Measurements from ENCODE around the gene KIAA1958. TPM values are rescaled to one million over a fixed set of nuclear protein-coding genes. Genes with fewer than 3 reads are reported as not detected.

Gene KIAA1958
- total and polyA plus RNA-seq, 10 of the 15 experiments (the other 5 are each of a cell fraction or from before 2014, with no cell fraction given), result 0.53 to 8.7 (median 4.0) TPM

- H3K4me2 ChIP-seq (ENCODE audit: control insufficient read depth, insufficient read depth), result no peak overlapping the region
- no peaks in the 10 kb centered on the region for H3K36me3 ChIP-seq (ENCODE audit: control insufficient read depth in 2 of 2, insufficient read depth in 2 of 2, low read length in 1 of 2)
- BruUV-seq (replicated peaks), result no TSS peak
- no peak overlapping the region for H3K9ac ChIP-seq (ENCODE audit: control insufficient read depth, insufficient read depth, low read length)
- H3K4me1 ChIP-seq (ENCODE audit: control insufficient read depth, insufficient read depth, low read length), result no peaks in the 10 kb centered on the region
- SMC1A ChIA-PET (ENCODE audit: uncharacterized antibody, unreplicated experiment), result interaction anchor here (0.6 to 1.6 kb wide), 3 partner anchors 9 to 187 kb away, joined by 3 to 4 read pairs (median 3); no protein-coding TSS in a partner anchor
- 76% methylated on average over 3 of the region's 3 CpGs for WGBS (ENCODE audit: insufficient coverage, insufficient replicate concordance, low lambda C conversion rate, missing lambda C conversion rate)
- no peak for TF ChIP-seq REST (IDR thresholded peaks at IDR 0.05; ENCODE audit: low read depth, low read length)
- peak; percentile 70; the same call in 1 of the 2 replicates for TF ChIP-seq ZNF384 (IDR thresholded peaks at IDR 0.05; ENCODE audit: borderline replicate concordance, low read depth, low read length)
- RAD21 ChIA-PET (ENCODE audit: unreplicated experiment), result no interaction called here
- H3K27ac ChIP-seq (ENCODE audit: control insufficient read depth, insufficient read depth), result no peak overlapping the region
- H3K79me2 ChIP-seq (ENCODE audit: control insufficient read depth, insufficient read depth, low read length), result no peaks in the 10 kb centered on the region
- no peak overlapping the region for H2AFZ ChIP-seq (ENCODE audit: control insufficient read depth, low read depth, low read length)
- no peaks in the 10 kb centered on the region for H3K27me3 ChIP-seq (replicated peaks in 1 of 2; ENCODE audit: control insufficient read depth in 2 of 2, insufficient read depth in 2 of 2, low read length in 1 of 2)
- intact Hi-C loops (cut with micrococcal nuclease; ENCODE audit: unreplicated experiment) (no loop called here), in situ Hi-C loops (cut with MboI) (no loop called here)
- no peak for ATAC-seq
- POLR2A ChIA-PET, result no interaction called here
- no peak for FAIRE-seq
- DNase-seq (ENCODE audit: low read depth, low spot score), result no peak
- CTCF ChIA-PET, result interaction anchor here (1.1 to 1.5 kb wide), 2 partner anchors 13 to 17 kb away, joined by 3 read pairs; no protein-coding TSS in a partner anchor
- no peaks in the 10 kb centered on the region for H3K9me3 ChIP-seq (replicated peaks; ENCODE audit: control insufficient read depth, insufficient read depth, low read length)
- no peak overlapping the region for H3K4me3 ChIP-seq
- no peaks in the 10 kb centered on the region for H4K20me1 ChIP-seq (ENCODE audit: control insufficient read depth, insufficient read depth)
These were observed 144.9 kb downstream of the KIAA1958 start for GRCh38 chr9:112631313-112632070.

All from GM12878 (cell line).